Measurements from ENCODE around the gene SPTBN5. TPM values are rescaled to one million over a fixed set of nuclear protein-coding genes. Genes with fewer than 3 reads are reported as not detected.
A peak's percentile ranks its signal among the peaks of the same experiment; 100 is the strongest.

SPTBN5 gene
- total RNA-seq, 2 donors from 2014 or later = 0.52 to 3.0 TPM

DNA sequence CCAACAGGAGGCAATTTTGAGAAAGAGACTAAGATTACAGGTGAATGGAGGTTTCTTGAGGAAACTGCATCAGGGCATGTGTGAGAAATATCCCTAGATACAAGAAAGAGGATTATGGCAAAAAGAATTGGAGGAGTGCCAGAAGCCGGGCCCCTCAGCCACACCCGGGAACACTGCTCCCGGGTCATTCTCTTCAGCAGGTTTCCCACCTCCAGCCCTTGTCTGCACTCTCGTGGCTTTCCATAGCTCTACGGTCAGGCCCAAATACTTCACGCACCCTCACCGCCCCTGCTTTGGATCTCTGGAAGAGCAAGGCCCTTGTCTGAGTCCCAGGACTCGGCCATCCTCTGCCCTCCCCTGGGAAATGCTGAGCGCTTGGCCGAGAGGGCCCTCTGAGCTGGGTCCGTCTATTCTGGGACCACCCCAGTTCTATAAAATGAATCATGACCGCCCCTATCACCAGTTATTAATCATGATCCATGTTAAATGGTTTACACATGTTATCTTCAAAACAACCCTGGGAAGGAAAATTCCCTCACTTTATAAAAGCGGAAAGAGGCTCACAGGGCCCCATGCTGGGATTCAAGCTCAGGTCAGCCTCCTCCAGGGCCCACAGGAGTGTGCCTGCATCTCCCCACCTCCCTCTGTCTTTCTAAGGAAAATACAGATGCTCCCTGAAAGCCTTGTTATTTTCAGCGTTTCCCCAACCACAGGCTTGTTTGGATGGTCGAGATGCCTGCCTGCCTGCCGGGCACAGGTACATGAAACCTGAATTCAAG lies 38.8 kb upstream of the SPTBN5 start:
- Histone ChIP-seq H3K9me3 (no peaks in the 10 kb centered on the region), H3K36me3 (replicated peaks in 1 of 2; ENCODE audit: insufficient read depth in 1 of 2, low read depth in 2 of 2) (no peaks in the 10 kb centered on the region), H3K4me3 (no peak overlapping the region), H3K4me1 (peaks cover 49% of the 10 kb centered on the region), H3K27me3 (no peaks in the 10 kb centered on the region), H3K27ac (peak overlapping the region in 3 of 4 donors; percentile 9 to 40 (median 20))
- no peak for DNase-seq
- ATAC-seq = no peak
- intact Hi-C loops (cut with DNase I) = no loop called here
- TF ChIP-seq, protein P1, sequence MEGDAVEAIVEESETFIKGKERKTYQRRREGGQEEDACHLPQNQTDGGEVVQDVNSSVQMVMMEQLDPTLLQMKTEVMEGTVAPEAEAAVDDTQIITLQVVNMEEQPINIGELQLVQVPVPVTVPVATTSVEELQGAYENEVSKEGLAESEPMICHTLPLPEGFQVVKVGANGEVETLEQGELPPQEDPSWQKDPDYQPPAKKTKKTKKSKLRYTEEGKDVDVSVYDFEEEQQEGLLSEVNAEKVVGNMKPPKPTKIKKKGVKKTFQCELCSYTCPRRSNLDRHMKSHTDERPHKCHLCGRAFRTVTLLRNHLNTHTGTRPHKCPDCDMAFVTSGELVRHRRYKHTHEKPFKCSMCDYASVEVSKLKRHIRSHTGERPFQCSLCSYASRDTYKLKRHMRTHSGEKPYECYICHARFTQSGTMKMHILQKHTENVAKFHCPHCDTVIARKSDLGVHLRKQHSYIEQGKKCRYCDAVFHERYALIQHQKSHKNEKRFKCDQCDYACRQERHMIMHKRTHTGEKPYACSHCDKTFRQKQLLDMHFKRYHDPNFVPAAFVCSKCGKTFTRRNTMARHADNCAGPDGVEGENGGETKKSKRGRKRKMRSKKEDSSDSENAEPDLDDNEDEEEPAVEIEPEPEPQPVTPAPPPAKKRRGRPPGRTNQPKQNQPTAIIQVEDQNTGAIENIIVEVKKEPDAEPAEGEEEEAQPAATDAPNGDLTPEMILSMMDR (IDR thresholded peaks at IDR 0.05) = no peak
- TF ChIP-seq POLR2A (IDR thresholded peaks at IDR 0.05) = no peak
- WGBS, 2 donors = 70 to 74% methylated on average over 16 of the region's 16 CpGs

DNA sequence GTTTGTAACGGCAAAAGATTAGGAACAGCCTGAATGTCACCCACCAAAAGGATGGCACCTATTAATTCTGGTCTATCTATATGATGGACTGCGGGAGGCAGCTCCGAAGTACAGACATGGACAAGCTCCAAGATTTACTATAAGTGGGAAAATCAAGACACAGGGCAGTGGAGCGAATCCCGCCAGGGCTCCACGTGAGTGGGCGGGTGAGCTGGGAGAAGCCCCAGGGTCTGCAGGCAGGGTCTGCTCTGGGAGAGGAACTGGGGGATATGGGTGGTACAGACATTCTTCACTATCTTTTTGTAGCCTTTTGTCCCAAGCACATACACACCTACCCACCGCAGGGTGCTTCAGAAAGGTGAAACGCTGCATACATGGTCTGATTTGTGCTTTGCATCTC lies 38.2 kb upstream of the SPTBN5 start:
- Histone ChIP-seq H3K9me3 (no peaks in the 10 kb centered on the region), H3K27ac (no peak overlapping the region), H3K4me1 (peaks cover 54% of the 10 kb centered on the region), H3K36me3 (replicated peaks in 1 of 2; ENCODE audit: insufficient read depth in 1 of 2, low read depth in 2 of 2) (no peaks in the 10 kb centered on the region), H3K4me3 (no peak overlapping the region), H3K27me3 (no peaks in the 10 kb centered on the region)
- WGBS, 2 donors = 96 to 97% methylated on average over 8 to 9 of the region's 9 CpGs
- intact Hi-C loops (cut with DNase I) = no loop called here
- TF ChIP-seq POLR2A (IDR thresholded peaks at IDR 0.05) = no peak
- TF ChIP-seq, protein P1 (IDR thresholded peaks at IDR 0.05) = no peak
- no peak for DNase-seq
- ATAC-seq = no peak

DNA sequence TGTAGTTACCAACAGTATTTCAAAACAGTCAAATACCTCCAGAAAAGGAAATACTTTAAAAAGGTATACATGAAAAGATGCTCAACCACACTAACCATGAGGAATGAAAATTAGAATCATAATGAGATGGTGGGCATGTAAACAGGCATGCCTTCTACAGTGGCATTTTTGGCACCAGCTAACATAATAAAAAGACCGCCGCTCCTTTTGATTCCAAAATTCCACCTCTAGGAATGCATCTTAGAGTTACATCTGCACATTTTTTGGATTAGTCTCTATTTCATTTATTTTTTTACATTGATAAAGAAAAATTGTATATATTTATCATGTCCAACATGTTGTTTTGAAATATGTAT lies 37.0 kb upstream of the SPTBN5 start:
- Histone ChIP-seq H3K36me3 (replicated peaks in 1 of 2; ENCODE audit: insufficient read depth in 1 of 2, low read depth in 2 of 2) (no peaks in the 10 kb centered on the region), H3K9me3 (no peaks in the 10 kb centered on the region), H3K27ac (peak overlapping the region in 3 of 4 donors; percentile 7 to 68 (median 11)), H3K27me3 (no peaks in the 10 kb centered on the region), H3K4me3 (no peak overlapping the region), H3K4me1 (peaks cover 67% of the 10 kb centered on the region)
- ATAC-seq = no peak
- TF ChIP-seq POLR2A (IDR thresholded peaks at IDR 0.05) = no peak
- TF ChIP-seq, protein P1 (IDR thresholded peaks at IDR 0.05) = no peak
- WGBS, 2 donors = 95 to 100% methylated on average over 2 of the region's 2 CpGs
- intact Hi-C loops (cut with DNase I) = no loop called here
- DNase-seq = no peak

DNA sequence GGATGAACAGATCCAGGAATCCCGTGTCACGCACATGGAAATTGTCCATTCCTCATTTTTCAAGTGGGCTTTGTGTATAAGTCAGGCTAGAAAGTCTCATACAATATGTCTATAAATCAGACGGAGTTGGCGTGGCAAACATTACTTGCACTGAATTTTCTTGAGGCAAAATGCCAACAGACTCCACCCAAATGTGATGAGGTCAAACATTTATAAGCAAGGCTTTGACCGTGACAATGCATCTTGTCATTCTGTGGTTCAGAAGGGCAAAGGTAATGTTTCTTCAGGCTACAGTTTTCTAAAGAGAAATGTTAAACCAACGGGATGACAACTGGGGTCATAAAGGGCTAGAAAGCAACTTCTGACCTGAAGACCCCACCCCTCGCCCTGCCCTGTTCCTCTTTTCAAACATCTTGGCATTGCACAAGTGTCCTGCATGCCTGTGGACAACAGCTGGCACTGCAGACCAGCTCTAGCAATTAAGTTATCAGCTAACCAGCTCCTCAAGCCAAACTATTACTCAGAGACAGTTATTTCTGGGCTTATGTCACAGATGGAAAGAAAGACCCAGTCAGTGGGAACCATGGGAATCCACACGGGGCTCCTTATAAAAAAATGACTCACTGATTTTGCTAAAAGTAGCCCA lies 36.5 kb upstream of the SPTBN5 start:
- intact Hi-C loops (cut with DNase I) = no loop called here
- peak overlapping the region in 3 of 4 donors; percentile 7 to 68 (median 11) for H3K27ac ChIP-seq
- no peaks in the 10 kb centered on the region for H3K9me3 ChIP-seq
- peaks cover 69% of the 10 kb centered on the region for H3K4me1 ChIP-seq
- no peak for ATAC-seq
- 61 to 64% methylated on average over 8 of the region's 8 CpGs for WGBS, 2 donors
- H3K27me3 ChIP-seq = no peaks in the 10 kb centered on the region
- TF ChIP-seq, protein P1 (IDR thresholded peaks at IDR 0.05) = peak in 1 of 7 experiments; percentile 6
- no peak for TF ChIP-seq POLR2A (IDR thresholded peaks at IDR 0.05)
- no peak overlapping the region for H3K4me3 ChIP-seq
- H3K36me3 ChIP-seq (replicated peaks in 1 of 2; ENCODE audit: insufficient read depth in 1 of 2, low read depth in 2 of 2) = no peaks in the 10 kb centered on the region
- DNase-seq = peak in 1 of 4 donors; percentile 50
